Measurements from ENCODE around the gene ASMTL.
"Not testable (repeated sequence)": the region's sequence is repeated elsewhere in the genome, so short reads cannot be mapped to it uniquely, and the experiment has no call there.

ASMTL gene

DNA sequence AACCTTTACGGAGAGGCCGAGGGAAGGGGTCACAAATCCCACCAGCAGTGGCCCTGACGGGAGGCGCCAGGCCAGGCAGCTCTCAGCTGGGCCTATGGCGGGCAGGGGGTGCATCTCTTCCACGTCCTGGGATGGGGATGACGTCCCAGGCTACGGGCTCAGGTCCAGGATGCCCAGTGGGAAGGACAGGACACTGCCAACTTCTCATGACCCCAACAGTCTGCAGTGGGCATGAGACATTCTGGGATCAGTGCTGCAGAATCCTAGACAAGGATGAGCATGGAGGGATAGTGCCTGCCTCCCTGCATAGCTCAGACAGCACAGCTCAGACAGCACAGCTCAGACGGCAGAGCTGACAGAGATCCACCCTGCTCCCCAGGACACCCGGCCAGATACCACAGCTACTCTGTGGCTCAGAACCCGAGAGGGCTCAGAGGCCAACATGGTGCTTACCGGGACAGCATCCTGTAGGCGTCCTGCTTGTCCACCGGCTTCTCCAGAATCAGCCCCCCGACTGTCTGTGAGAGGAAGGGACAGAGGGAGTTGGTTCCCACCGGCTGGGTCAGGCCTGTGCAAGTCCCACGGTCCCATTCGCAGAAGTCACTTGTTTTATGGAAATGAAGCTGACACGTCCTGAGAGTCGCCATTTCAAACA, 17.3 kb downstream of the ASMTL start:
- no peaks in the 10 kb centered on the region for H3K27me3 ChIP-seq (replicated peaks)
- peaks cover 34% of the 10 kb centered on the region for H3K36me3 ChIP-seq (replicated peaks)
- H3K4me3 ChIP-seq (ENCODE audit: low read depth, low read length) = no peak overlapping the region
- no peak overlapping the region for H3K27ac ChIP-seq
- in situ Hi-C loops (cut with HindIII; ENCODE audit: low pct_ligation_motif_present, low sequenced_read_pairs) = no loop called here
- no peak for DNase-seq
- TF ChIP-seq, protein P1, sequence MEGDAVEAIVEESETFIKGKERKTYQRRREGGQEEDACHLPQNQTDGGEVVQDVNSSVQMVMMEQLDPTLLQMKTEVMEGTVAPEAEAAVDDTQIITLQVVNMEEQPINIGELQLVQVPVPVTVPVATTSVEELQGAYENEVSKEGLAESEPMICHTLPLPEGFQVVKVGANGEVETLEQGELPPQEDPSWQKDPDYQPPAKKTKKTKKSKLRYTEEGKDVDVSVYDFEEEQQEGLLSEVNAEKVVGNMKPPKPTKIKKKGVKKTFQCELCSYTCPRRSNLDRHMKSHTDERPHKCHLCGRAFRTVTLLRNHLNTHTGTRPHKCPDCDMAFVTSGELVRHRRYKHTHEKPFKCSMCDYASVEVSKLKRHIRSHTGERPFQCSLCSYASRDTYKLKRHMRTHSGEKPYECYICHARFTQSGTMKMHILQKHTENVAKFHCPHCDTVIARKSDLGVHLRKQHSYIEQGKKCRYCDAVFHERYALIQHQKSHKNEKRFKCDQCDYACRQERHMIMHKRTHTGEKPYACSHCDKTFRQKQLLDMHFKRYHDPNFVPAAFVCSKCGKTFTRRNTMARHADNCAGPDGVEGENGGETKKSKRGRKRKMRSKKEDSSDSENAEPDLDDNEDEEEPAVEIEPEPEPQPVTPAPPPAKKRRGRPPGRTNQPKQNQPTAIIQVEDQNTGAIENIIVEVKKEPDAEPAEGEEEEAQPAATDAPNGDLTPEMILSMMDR (IDR thresholded peaks at IDR 0.05; ENCODE audit: low read depth, low read length, missing control alignments) = no peak

DNA sequence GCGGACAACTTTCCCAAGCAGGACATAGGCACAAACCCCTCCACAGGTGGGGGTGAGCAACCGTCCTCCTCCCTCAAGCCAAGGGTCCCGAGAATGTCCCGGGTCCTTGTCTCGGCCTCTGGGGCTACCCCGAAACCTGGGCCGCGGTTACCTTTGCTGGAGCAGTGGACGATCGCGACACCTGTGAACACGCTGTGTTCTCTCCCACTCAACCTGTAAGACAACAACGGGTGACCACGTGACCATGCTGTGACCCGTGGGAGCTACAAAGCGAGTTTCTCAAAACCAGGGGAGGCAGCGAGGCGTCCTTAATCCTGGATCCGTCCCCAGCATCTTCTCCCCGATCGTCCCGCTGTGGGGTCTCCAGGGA, 17.9 kb downstream of the ASMTL start:
- no peak for DNase-seq
- Histone ChIP-seq H3K27me3 (replicated peaks) (no peaks in the 10 kb centered on the region), H3K36me3 (replicated peaks) (peaks cover 36% of the 10 kb centered on the region), H3K4me3 (ENCODE audit: low read depth, low read length) (no peak overlapping the region), H3K27ac (no peak overlapping the region)
- TF ChIP-seq, protein P1 (IDR thresholded peaks at IDR 0.05; ENCODE audit: low read depth, low read length, missing control alignments) = no peak
- in situ Hi-C loops (cut with HindIII; ENCODE audit: low pct_ligation_motif_present, low sequenced_read_pairs) = no loop called here

GRCh38 chrX:1433646-1434357, 18.9 kb downstream of the ASMTL start:
- TF ChIP-seq, protein P1 (IDR thresholded peaks at IDR 0.05; ENCODE audit: low read depth, low read length, missing control alignments) = no peak
- Histone ChIP-seq H3K36me3 (replicated peaks) (peaks cover 31% of the 10 kb centered on the region), H3K27me3 (replicated peaks) (no peaks in the 10 kb centered on the region), H3K4me3 (ENCODE audit: low read depth, low read length) (no peak overlapping the region), H3K27ac (no peak overlapping the region)
- in situ Hi-C loops (cut with HindIII; ENCODE audit: low pct_ligation_motif_present, low sequenced_read_pairs) = no loop called here
- DNase-seq = no peak

GRCh38 chrX:1430451-1430850, 22.3 kb downstream of the ASMTL start:
- TF ChIP-seq, protein P1 (IDR thresholded peaks at IDR 0.05; ENCODE audit: low read depth, low read length, missing control alignments) = no peak
- in situ Hi-C loops (cut with HindIII; ENCODE audit: low pct_ligation_motif_present, low sequenced_read_pairs) = no loop called here
- DNase-seq = no peak
- Histone ChIP-seq H3K27me3 (replicated peaks) (no peaks in the 10 kb centered on the region), H3K36me3 (replicated peaks) (peaks cover 23% of the 10 kb centered on the region), H3K4me3 (ENCODE audit: low read depth, low read length) (no peak overlapping the region), H3K27ac (no peak overlapping the region)

GRCh38 chrX:1427756-1428155, 25.0 kb downstream of the ASMTL start:
- in situ Hi-C loops (cut with HindIII; ENCODE audit: low pct_ligation_motif_present, low sequenced_read_pairs) = no loop called here
- Histone ChIP-seq H3K27ac (no peak overlapping the region), H3K4me3 (ENCODE audit: low read depth, low read length) (no peak overlapping the region), H3K27me3 (replicated peaks) (no peaks in the 10 kb centered on the region), H3K36me3 (replicated peaks) (peaks cover 31% of the 10 kb centered on the region)
- TF ChIP-seq, protein P1 (IDR thresholded peaks at IDR 0.05; ENCODE audit: low read depth, low read length, missing control alignments) = no peak
- DNase-seq = no peak

DNA sequence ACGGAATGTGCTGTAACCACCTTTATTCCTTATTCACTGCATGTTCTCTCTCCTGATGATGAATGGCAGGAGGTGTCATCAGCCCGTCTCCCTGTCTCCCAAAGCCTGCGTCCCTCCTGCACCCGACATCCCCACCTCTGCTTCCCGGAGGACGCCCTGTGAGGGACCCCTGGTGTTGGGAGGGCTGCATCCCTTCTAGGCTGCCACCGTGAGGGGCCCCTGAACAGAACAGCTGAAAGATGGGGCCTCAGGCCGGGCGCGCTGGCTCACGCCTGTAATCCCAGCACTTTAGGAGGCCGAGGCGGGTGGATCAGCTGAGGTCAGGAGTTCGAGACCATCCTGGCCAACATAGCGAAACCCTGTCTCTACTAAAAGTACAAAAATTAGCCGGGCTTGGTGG, 26.4 kb downstream of the ASMTL start:
- H3K4me3 ChIP-seq (ENCODE audit: low read depth, low read length); H3K27ac ChIP-seq; H3K27me3 ChIP-seq (replicated peaks); DNase-seq; in situ Hi-C loops (cut with HindIII; ENCODE audit: low pct_ligation_motif_present, low sequenced_read_pairs): not testable (repeated sequence)
- peaks cover 29% of the 10 kb centered on the region for H3K36me3 ChIP-seq (replicated peaks)

All from brain microvascular endothelial cell (primary cell).